Panc1 (cell line): Measurements from ENCODE around the gene PDZRN4.

ENCODE experiments used
- CTCF ChIP-seq: fragments of 450-650 bp; IDR thresholded peaks from 2 replicates; pipeline ENCODE4 v1.5.1; 2017; ENCODE audit warnings: mild to moderate bottlenecking
- POLR2AphosphoS5 ChIP-seq: IDR thresholded peaks from 2 replicates; pipeline ENCODE4 v1.6.1; 2012; ENCODE audit warnings: mild to moderate bottlenecking, low read depth, low read length, moderate library complexity
- REST ChIP-seq, 2 experiments: IDR thresholded peaks; 2 replicates each; pipeline ENCODE4 v1.6.1; 2011 to 2012; ENCODE audit warnings: low read depth in 2 of 2, control low read depth in 1 of 2, low read length in 1 of 2, mild to moderate bottlenecking in 1 of 2, moderate library complexity in 1 of 2; ENCODE audit not compliant: insufficient read depth in 1 of 2
- SIN3A ChIP-seq: IDR thresholded peaks from 2 replicates; pipeline ENCODE4 v1.6.1; 2012; ENCODE audit warnings: low read depth, mild to moderate bottlenecking, low read length, moderate library complexity, borderline replicate concordance; ENCODE audit not compliant: insufficient read depth

- TF ChIP-seq POLR2AphosphoS5 (no peak), CTCF (no peak), REST (IDR thresholded peaks at IDR 0.05; ENCODE audit: insufficient read depth in 1 of 2, low read depth in 2 of 2, low read length in 1 of 2) (no peak), SIN3A (no peak)
Observed at GRCh38 chr12:41441180-41441579, 253.1 kb downstream of the PDZRN4 start.
